HG02642 (cell line): ENCODE data around the gene MALAT1.
"Not testable (repeated sequence)": the region's sequence is repeated elsewhere in the genome, so short reads cannot be mapped to it uniquely, and the experiment has no call there.

ENCODE experiments used
- ATAC-seq: cut with Tn5 transposase; IDR thresholded peaks from one replicate; pipeline ENCODE4 v1.9.1; 2021; ENCODE audit warnings: mild to moderate bottlenecking; ENCODE audit not compliant: unreplicated experiment, poor library complexity

Gene MALAT1

GRCh38 chr11:65516135-65516968, 17.5 kb downstream of the MALAT1 start:
- ATAC-seq: no peak

- ATAC-seq: not testable (repeated sequence)
Observed at GRCh38 chr11:65518941-65519549, 20.2 kb downstream of the MALAT1 start.

- ATAC-seq: not testable (repeated sequence)
Observed at GRCh38 chr11:65521777-65522521, 23.1 kb downstream of the MALAT1 start.

- not testable (repeated sequence) for ATAC-seq
Observed at GRCh38 chr11:65522718-65523630, 24.1 kb downstream of the MALAT1 start.

- ATAC-seq: not testable (repeated sequence)
Observed at GRCh38 chr11:65523631-65523968, 24.8 kb downstream of the MALAT1 start.

- no peak for ATAC-seq
Observed at GRCh38 chr11:65524014-65524740, 25.3 kb downstream of the MALAT1 start.

GRCh38 chr11:65524741-65525545, 26.1 kb downstream of the MALAT1 start, which contains the start of gene SCYL1:
TSS of gene SCYL1 (plus strand) at chr11:65525083. CDS start at chr11:65525154, 71 bp downstream.
- ATAC-seq: peak; percentile 59

- ATAC-seq: no peak
Observed at GRCh38 chr11:65525546-65526480, 27.0 kb downstream of the MALAT1 start.

GRCh38 chr11:65526744-65527143, 27.9 kb downstream of the MALAT1 start:
- ATAC-seq: no peak

- ATAC-seq: no peak
Observed at GRCh38 chr11:65528819-65529350, 30.0 kb downstream of the MALAT1 start.

- no peak for ATAC-seq
Observed at GRCh38 chr11:65529475-65530156, 30.8 kb downstream of the MALAT1 start.

- no peak for ATAC-seq
Observed at GRCh38 chr11:65530157-65530496, 31.3 kb downstream of the MALAT1 start.

GRCh38 chr11:65532388-65533064, 33.7 kb downstream of the MALAT1 start:
- no peak for ATAC-seq

GRCh38 chr11:65535102-65535501, 36.3 kb downstream of the MALAT1 start:
- no peak for ATAC-seq

GRCh38 chr11:65536412-65537295, 37.8 kb downstream of the MALAT1 start:
- ATAC-seq: no peak

GRCh38 chr11:65537296-65537597, 38.4 kb downstream of the MALAT1 start:
- ATAC-seq: no peak
